Posterior vena cava (tissue), 2 donors: Measurements from ENCODE around the gene TRPM1. TPM values are rescaled to one million over a fixed set of nuclear protein-coding genes. Genes with fewer than 3 reads are reported as not detected.
A peak's percentile ranks its signal among the peaks of the same experiment; 100 is the strongest.

Source experiments
- DNase-seq: peaks from one replicate; pipeline ENCODE4 v3.0.0-alpha.2; 2020; ENCODE audit warnings: low spot score
- intact Hi-C, 2 donors: fragments of 100-400 bp; cut with DNase I; formaldehyde crosslinking; loops; one replicate each; pipeline versions ENCODE4 v1.14.1 to v1.14.2; 2022 to 2023
- total RNA-seq, 2 donors: library from RNA; stranded (reverse); fragmentation: NEBNext Ultra II Directional; extraction: Animal tissue kit (Norgen Biotek cat#: 25700); gene quantifications; one replicate each; pipeline ENCODE4 v1.2.1, GENCODE V29; 2021
- donor health status: DM: yes; HTN: yes; CAD: no.
- donor health status: DM: yes; HTN: yes; CAD: no.

The TRPM1 gene
- total RNA-seq, 2 donors from 2014 or later = not detected

- intact Hi-C loops = no loop called here
- no peak for DNase-seq
Observed at GRCh38 chr15:30992249-30992864, 109.2 kb downstream of the TRPM1 start.

DNA sequence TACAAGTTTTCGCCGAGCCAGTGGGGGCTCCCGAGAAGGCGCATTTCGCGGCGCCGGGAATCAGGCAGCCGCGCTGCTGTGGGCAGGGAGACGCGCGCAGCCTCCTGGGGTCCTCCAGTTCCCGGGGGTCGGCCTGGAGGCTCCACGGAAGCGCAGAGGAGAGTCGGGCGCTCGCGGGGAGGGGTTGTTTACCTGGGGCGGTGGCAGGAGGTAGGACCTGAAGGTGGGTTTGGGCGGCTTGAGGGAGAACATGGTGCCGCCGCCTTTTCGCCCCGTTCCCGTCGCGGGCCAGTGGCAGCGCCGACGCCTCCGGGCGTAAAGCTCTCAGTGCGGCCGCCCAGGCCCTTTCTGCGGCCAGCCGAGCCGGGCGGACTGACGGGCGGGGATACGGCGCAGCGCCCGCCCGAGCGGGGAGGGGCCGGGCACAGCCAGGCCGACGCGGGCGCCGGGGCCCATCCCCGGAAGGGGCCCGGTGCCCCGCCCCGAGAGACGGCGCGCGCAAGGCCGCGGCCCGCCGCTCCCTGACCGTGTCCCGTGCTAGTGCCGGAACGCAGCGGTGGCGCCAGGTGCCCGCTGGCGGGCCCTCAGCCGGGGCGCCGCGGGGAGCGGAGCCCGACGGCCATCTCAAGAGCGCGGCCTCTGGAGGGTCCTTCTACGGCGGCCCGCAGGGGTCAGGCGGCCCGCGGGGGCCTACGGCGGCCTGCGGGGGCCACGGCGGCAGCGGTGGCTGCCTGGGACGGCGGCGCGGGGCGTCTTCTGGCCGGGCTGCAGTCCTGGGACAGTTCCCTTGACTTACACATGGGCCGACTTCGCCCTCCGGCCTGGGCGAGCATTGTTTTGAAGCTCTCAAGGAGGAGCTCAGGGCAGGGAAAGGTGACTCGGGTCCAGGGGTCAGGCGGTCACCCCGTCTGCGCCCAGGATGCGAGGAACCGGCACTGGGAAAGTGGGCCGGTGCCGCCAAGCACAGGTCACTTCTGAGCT lies 110.0 kb downstream of the TRPM1 start, which contains the start of gene MTMR10:
Gene MTMR10 (minus strand): TSS at position 374 of the 981 bp plus-strand sequence. CDS start 122 bp downstream, at position 252.
- peak; percentile 93 for DNase-seq
- intact Hi-C loops = no loop called here

GRCh38 chr15:30990446-30991254 lies 110.9 kb downstream of the TRPM1 start:
- no peak for DNase-seq
- intact Hi-C loops = no loop called here

- intact Hi-C loops = no loop called here
- DNase-seq = no peak
Observed at GRCh38 chr15:30990036-30990435, 111.5 kb downstream of the TRPM1 start.

DNA sequence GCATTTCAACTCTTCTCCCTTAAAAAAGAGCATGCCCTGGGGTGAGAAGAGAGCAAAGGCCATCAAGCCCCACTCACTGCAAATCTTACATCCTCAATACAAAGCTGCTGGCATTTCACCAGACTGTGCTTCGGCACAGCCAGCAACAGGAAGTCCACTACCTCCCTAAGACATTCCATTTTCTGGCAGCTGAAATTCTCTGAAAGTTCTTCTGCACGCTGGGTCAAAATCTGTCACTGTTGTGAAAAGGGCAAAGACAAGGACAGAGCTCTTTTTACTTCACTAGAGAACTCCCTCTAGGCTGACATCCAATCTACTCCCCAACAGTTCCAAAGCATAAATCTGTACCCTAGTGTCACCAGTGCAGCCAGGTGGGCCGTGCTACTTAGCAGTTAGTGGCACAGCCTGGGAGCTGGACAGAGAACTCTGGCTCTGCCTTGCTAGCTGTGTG lies 116.4 kb downstream of the TRPM1 start:
- DNase-seq = no peak
- intact Hi-C loops = no loop called here

- intact Hi-C loops = no loop called here
- no peak for DNase-seq
Observed at GRCh38 chr15:30984542-30984941, 117.0 kb downstream of the TRPM1 start.

GRCh38 chr15:30984118-30984517 lies 117.4 kb downstream of the TRPM1 start:
- no peak for DNase-seq

GRCh38 chr15:30979457-30979856 lies 122.1 kb downstream of the TRPM1 start:
- intact Hi-C loops = no loop called here
- DNase-seq = no peak

More at GRCh38 chr15:30984118-30984517, 117.4 kb downstream of the TRPM1 start:
- intact Hi-C loops = no loop called here

DNA sequence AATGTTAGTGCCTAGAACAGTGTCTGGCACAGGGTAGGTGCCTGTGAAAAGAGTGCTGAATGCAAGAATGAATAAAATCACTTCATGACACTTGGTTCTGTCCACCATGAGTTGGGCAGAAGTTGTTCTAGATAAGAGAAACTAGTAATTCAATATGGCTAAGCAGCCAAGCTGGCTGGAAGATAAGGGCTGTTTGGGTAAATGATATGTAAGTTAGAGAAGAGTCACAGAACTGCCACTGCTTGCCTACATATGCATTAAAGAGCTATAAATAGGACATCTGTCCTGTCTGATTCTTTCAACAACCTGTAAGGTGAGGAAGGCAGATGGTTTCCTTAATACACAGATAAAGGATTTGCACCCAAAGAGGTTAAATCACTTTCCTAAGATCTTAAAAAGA lies 123.2 kb downstream of the TRPM1 start:
- intact Hi-C loops = no loop called here
- DNase-seq = no peak

DNA sequence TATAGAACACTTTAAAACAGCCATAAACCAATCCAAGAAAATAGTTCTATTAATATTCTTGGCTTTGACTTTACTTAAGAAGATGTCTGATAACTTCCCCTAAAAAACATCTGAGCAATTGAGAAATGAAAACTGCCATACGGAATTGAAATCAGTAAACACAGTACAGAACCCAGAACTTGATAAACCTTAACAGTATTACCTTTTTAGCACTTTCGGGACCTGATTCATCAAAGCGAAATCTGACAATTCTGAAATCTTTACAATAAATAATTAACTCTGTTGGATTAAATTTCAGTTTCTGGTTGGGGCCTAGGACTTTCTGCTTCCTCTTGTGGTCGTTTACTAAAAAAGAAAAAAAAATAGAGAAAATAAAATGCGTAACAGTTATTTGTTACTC lies 127.4 kb downstream of the TRPM1 start:
- DNase-seq = no peak
- intact Hi-C loops = no loop called here

DNA sequence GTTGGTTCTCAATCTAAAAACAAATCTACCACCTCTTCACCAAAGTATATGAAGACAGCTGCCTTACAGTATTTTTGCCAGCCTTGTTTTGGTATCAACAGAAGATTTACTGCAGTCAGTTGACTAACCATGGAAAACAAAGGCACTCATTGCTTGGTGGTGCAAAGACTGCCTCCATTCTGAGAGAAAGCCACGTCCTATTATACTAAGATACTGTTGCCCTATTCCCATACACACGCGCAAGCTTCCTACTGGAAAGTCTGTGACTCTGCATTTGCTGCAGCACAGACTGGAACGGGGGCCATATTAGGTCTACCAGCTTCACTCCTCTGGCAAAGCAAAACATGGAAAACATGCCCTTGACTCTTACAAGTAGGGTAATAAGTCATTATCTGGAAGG lies 128.1 kb downstream of the TRPM1 start:
- intact Hi-C loops = no loop called here
- DNase-seq = no peak

DNA sequence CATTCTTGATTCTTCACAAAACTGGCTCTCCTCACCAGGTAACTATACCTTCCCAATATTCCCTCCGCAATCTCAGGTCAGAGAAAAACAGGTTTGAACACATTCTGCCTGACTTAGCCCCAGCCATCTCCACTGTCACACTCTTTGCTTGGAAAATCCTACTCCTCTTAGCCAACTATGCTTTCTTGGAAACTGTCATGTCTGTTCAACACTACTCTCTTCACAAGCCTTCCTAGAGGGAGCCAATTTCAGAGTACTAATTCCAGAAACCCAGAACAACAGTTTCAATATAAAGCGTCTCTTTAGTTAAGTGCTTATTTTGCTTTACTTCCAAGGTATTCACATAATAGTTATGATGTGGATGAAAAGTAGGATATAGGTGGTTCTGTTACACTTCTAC lies 131.8 kb downstream of the TRPM1 start:
- no peak for DNase-seq
- intact Hi-C loops = no loop called here

GRCh38 chr15:30963681-30964080 lies 137.8 kb downstream of the TRPM1 start:
- no peak for DNase-seq
- intact Hi-C loops = no loop called here

DNA sequence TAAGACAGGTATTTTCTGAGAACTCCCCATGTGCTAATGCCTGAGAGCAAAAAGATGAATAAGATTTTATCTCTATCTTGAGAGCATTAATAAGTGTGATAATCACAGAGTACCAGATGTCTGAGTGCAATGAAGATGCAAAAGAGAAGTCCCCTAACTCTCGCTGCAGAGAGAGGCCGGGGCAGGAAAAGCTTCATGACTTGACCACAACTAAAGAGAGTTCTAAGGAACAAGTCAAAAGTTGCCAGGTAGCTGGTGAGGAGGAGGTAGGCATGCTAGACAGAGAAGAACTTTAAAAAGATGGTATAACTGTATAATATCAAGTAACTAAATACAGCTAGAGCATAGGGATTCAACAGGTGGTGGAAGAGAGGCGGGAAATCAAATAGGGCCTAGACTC lies 138.9 kb downstream of the TRPM1 start:
- no peak for DNase-seq
- intact Hi-C loops = no loop called here

GRCh38 chr15:30962079-30962478 lies 139.4 kb downstream of the TRPM1 start:
- intact Hi-C loops = no loop called here
- no peak for DNase-seq

- intact Hi-C loops = no loop called here
- no peak for DNase-seq
Observed at GRCh38 chr15:30958219-30958618, 143.3 kb downstream of the TRPM1 start.

- intact Hi-C loops = no loop called here
- DNase-seq = no peak
Observed at GRCh38 chr15:30956216-30957124, 145.1 kb downstream of the TRPM1 start.

DNA sequence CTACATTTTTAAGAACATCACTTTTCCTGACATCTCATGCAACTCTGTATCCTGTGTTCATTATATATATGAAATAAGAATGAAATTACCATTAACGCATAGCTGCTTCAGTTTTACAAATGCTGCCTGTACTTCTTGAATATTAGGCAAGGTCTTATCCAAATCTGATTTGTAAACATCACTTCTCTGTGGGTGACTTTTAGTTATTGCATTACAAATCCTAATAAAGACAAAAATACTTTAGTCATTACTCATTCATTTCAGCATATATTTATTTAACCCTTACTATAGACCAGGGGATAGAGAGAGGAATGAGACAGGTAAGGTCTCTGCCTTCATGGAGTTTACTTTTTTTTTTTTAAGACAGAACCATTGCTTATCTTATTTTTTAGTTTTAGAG lies 146.9 kb downstream of the TRPM1 start:
- no peak for DNase-seq
- intact Hi-C loops = no loop called here
